Posterior vena cava (tissue), 2 donors: ENCODE measurements around the gene SLC48A1. TPM values are rescaled to one million over a fixed set of nuclear protein-coding genes. Genes with fewer than 3 reads are reported as not detected.
A peak's percentile ranks its signal among the peaks of the same experiment; 100 is the strongest.
"Not testable (repeated sequence)": the region's sequence is repeated elsewhere in the genome, so short reads cannot be mapped to it uniquely, and the experiment has no call there.

Experiments
- DNase-seq: peaks from one replicate; pipeline ENCODE4 v3.0.0-alpha.2; 2020; ENCODE audit warnings: low spot score
- intact Hi-C, 2 donors: fragments of 100-400 bp; cut with DNase I; formaldehyde crosslinking; loops; one replicate each; pipeline versions ENCODE4 v1.14.1 to v1.14.2; 2022 to 2023
- total RNA-seq, 2 donors: library from RNA; stranded (reverse); fragmentation: NEBNext Ultra II Directional; extraction: Animal tissue kit (Norgen Biotek cat#: 25700); gene quantifications; one replicate each; pipeline ENCODE4 v1.2.1, GENCODE V29; 2021
- donor health status: DM: yes; HTN: yes; CAD: no.
- donor health status: DM: yes; HTN: yes; CAD: no.

SLC48A1 gene
- total RNA-seq, 2 donors from 2014 or later, result 28.5 to 33.8 TPM

DNA sequence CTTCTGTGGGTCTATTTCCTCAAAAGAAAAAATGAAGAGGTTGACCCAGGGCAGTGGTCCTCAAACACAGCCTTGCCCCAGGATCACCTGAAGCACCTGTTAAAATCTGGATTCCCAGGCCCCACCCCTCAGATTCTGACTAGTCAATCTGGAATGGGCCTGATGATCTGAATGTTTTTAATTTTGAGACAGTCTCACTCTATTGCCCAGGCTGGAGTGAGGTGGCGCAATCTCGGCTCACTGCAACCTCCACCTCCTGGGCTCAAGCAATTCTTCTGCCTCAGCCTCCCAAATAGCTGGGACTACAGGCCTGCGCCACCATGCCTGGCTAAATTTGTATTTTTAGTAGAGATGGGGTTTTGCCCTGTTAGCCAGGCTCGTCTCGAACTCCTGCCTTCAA is 42.4 kb downstream of the SLC48A1 start:
- intact Hi-C loops, DNase-seq: not testable (repeated sequence)

DNA sequence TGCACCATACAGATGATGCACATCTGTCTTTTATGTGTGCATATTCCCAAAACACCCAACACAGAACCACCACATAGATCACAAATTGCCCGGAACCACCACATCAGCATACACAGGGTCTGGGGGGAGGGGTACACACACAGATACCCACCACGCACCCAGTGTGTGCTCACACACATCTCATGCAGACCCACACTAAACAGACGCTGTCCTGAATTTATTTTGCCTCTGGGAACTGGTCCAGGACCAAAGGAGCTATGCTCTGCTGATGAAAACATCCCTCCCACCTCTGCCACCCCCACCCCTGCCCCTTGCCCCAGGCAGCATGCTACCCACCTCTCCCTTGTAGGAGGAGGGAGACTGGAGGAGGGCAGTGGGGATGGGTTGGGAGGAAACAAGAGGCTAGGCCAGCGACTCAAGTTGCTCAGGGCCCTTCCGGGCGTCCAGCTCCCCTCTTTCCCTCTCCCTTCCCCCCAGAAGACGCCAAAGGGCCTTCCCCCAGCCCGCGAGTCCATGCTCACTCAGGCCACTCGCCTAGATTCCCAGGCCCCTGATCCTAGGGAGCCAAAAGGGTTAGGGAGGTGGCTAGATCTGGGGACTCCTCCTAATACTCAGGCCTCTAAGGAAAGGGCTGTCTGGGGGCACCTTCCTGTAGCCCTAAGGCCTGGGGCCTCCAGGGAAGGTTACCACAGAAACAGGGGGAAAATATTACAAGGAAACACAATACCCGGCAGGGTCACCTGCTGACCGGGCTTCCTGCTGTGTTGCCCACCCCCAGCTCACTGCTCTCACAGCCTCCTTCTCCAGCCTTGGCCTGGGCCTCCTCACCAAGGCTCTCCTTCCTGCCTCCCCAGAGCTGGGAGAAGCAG is 43.6 kb downstream of the SLC48A1 start:
- intact Hi-C loops, result no loop called here
- DNase-seq, result peak; percentile 82

DNA sequence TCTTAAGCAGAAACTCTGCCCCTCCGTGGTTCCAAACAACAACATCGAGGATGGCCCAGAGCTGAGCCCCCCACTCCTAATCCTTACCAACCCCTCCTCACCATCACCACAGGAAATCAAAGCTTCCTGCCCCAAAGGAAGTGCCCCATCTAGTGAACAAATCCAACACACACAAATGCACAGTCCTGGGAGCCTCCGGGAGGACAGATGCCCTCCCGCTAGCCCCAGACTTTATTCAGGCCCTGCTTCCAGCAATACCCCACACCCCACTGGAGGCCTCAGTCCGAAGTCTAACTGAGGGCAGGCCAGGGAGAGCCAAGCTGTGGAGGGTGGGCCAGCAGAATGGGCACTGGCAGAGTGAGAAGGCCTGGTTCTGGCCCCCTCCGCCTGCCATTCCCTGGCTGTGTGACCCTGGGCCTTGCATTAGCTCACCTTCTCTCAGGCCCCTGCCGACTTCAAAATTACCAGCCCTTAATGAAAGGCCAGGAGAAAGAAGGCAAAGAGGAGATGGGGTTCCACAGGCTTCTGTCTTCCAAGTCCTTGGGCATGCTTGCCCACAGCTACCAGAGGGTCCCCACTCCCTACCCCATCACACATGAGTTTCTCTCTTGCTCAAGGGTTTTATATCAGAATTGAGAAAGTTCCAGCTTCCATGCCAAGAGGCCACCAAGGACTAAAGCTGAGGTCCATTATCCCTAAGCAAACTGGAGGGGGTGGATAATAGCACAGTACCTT is 44.4 kb downstream of the SLC48A1 start:
- intact Hi-C loops, result no loop called here
- DNase-seq, result peak; percentile 64

DNA sequence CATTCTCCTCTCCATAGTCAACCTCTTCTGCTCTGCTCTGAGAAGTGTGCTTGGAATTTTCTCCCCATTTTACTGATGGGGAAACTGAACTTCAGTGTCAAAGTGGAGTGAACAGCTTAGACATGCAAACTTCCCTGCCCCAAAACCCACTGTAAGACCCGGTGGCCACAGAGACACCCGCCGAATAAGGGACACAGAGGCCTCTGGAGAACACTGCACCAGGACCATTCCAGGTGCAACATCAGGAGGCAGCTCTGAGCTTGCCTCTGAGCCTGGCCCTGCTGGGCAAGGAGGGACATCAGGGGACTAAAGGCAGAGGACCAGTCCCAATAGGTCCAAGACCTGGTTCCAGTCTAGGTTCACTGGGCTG is 45.0 kb downstream of the SLC48A1 start:
- intact Hi-C loops, result no loop called here
- DNase-seq, result no peak

DNA sequence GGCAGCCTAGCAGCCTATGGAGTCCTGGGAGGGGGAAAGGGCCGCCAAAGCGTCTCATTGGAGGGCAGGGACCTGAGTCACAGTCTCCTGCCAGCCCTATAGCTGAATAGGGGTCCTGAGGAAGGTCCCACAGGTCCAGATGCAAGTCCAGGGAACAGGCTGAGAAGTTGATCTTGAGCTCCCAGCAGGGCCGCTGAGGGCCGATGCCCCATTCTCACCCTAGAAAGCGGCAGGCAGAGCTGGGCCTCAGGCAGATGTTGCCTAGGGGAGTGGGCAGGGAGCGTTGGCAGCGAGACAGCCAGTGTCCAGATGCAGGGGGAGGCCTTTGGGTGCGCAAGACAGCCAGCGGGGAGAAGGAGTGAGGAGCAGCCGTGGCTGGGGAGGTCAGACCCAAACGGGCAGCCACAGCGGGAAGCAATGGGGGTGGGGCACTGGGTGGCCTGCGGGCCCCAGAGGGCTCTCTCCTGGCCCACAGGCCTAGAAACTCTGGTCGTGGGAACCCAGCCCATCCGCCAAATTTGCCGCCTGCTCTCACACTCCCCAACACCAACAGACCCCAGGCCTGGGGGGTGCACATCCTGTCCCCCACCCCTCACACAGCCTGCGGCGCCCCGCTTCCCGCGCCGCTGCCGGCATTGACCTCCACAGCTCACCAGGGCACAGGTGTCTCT is 45.6 kb downstream of the SLC48A1 start:
- DNase-seq, result peak; percentile 84
- intact Hi-C loops, result no loop called here

DNA sequence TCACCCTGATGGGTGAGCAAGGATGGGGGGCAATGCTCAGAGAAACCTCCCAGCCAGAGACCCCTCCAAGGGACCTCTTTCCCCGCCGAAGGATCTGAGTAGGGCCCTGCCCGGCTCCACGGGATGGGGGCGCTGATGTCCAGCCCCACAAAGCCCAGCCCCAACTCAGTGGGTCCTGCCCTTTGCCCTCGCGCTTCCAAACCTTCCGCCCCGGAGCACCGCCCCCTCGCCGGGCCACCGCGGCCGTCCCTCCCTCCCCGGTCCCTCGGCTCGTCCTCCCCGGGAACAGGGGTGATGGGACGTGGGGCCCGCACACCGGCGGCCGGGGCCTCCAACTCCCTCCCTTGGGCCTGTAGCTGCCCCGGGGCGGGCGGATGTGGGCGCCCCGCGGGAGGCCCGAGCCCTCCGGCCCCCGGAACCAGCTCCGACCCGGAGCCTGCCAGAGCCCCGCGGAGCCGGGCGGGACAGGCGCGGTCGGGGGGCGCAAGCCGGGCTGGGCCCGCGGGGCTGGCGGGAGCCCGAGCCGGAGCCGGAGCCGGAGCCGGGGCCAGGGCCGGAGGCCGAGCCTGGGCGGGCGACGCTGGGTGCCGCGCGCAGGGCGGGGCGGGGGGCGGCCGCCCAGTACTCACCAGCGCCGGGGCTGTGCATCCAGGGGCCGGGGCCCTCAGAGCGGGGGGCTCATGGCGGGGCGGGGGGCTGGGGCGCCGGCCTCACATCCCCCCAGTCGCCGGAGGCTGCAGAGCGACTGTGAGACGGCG is 46.3 kb downstream of the SLC48A1 start:
- intact Hi-C loops, result no loop called here
- peak; percentile 93 for DNase-seq

DNA sequence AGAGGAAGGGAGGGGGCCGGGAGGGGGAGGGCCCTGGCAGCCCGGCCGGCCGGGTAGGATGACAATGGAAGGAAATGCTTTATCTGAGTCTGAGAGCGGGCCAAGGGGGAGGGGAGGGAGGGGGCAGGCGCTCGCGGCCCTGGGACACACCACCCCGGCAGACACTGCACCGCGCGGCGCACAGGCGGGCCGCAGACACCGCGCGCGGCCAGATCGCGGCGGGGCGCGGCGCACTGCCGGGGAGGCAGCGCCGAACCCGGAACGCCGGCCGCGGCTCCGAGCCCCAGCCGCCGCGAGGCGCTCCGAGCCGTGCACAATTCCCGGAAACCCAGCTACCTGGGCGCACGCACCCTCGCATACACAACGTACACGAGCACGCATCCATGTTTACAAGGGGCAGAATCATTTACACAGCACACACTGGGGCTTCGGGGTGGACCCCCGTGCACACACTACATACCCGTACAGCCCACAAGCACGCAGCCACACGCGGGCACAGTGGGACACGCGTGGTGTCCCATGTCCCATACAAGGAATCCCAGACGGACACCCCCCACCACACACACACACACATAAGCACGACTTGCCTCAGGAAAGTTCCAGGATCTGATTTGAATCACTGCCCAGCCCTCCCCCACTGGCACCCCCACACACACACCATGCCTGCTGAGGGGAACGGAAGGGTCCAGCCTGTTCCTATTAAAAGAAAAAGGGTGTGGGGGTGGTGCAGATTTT is 47.0 kb downstream of the SLC48A1 start, which contains the start of gene HDAC7:
Gene HDAC7, minus strand, starts transcription at position 8 of the 735 bp plus-strand sequence. CDS start 118 bp downstream, outside the sequence.
- peak; percentile 96 for DNase-seq
- intact Hi-C loops, result no loop called here

DNA sequence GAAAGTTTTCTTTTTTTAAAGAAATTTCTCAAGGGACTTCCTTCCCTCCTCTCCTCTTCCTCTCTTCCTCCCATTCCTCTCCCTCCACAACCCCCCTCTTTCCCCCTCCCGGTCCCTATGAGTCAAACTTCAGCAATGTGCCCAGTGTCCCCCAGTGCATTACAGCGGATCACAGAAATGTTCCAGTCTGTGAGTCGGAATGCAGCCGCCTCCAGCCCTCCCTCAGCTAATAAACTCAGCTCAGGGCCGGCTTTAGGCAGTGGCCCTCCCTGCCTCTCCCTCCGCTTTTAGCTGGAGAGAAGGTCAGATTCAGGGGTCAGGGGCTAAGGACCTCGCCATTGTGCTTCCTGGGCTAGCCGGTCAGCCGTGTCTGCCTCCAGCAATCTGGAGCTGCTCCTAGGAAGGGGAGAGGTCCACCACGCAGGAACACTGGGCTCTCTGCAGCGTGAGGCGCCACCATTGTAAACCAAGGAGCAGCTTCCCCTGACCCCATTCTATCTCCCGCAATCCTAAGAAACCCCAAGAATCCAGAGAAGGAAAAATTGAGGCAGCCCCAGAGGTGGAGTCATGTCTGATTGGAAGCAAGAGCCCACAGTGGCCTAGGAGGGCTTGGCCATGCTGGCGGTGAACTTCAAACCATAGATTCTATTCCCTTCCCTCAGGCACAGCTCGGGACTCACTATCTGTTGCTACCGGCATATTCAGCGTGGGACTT is 47.8 kb downstream of the SLC48A1 start:
- DNase-seq, result peak; percentile 95
- intact Hi-C loops, result no loop called here

DNA sequence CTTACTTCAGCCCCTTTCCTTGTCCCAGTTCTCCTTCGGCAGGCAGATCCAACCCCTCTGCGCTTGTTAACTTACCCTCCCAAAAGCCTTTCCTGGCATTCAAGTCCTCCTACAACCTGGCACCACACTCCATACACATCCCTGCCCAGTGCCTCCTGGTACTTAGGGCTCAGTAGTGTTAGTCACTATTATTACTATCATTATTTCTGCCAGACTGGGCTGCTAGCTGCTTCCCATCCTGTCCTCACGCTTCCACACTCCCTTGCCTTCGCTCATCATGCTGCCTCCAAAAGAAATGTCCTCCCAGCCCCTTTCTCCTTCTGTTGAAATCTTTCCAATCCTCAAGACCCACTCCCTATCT is 48.3 kb downstream of the SLC48A1 start:
- DNase-seq, result no peak
- intact Hi-C loops, result no loop called here

DNA sequence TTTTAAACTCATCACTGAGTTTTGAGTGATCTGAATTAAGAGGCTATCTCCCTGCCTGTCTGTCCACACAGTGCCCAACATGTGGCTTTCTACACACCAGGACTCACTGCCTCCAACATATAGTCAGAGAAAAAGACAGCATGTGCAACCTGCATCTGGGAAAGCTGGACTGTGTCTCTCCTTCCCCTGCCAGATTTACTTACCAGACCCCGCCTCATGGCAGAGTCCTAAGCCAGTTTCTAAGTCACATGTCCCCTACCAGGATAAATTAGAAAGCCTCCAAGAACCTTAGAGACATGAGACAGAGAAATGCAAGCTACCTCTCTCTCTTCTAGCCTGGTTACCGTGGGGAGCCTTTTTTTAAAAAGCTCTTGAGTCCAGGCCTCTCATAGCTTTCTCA is 49.4 kb downstream of the SLC48A1 start:
- intact Hi-C loops, result no loop called here
- no peak for DNase-seq

DNA sequence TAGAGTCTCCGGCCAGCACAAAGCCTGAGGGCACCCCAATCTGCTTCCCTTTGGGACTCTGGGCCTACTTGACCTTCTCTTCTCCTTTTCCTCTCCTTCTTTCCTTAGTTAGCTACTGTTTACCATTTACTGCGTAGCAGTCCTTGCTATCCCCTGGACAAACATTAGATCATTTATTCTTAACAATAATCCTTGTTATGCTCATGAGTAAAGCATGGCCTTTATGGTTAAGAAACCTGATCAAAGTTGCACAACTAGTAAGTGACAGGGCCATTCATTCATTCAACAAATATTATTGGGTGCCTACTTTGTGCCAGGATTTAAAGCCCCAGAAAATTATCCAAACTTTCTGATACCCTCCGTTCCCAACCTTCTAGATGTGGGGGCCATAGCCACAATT is 49.8 kb downstream of the SLC48A1 start:
- peak; percentile 50 for DNase-seq
- intact Hi-C loops, result no loop called here

DNA sequence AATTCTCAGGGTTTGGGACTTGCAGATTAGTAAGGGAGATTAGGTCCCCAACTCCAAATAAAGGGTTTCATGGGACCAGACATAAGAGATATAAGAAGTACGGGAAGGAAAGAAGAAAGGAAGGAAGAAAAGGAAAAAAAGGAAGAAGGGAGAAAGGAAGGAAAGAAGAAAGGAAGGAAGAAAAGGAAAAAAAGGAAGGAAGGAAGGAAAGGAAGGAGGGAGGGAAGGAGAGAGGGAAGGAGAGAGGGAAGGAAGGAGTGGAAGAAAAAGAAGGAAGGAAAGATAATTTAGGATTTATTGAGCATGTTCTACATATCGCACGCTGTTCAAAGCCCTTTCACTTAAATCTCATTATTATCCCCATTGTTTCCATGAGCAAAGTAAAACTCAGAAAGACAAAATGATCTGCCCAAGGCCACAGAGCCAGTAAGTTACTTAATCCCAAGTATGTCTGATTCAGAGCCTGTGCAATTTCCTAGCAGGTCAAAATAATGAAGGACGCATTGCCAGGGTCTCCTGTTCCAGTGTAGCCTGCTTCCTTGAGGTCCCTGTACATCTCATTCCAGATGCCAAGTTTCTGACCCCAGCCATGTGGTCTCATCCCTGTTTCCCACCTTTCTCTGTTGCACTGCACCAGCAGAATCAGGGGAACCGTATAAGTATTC is 50.5 kb downstream of the SLC48A1 start:
- intact Hi-C loops, result no loop called here
- DNase-seq, result no peak

DNA sequence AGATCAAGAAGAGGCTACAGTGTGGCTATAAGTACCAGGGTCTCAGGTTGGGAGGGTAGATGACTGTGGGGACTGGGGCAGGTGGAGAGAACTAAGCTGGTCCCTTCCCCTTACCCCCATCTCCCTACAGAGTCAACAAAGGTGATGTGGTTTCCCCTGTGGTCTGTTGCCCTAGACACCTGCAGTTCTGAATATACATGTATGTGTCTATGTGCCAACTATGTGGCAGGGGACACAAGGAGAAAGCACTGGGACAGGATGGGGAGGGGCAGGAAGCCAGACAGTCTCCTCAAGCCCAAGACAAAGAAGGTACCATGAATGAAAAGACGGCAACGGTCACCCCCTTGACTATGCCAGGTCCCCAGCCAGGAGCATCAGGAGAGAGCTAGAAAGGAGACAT is 51.2 kb downstream of the SLC48A1 start:
- intact Hi-C loops, result no loop called here
- DNase-seq, result peak; percentile 49

DNA sequence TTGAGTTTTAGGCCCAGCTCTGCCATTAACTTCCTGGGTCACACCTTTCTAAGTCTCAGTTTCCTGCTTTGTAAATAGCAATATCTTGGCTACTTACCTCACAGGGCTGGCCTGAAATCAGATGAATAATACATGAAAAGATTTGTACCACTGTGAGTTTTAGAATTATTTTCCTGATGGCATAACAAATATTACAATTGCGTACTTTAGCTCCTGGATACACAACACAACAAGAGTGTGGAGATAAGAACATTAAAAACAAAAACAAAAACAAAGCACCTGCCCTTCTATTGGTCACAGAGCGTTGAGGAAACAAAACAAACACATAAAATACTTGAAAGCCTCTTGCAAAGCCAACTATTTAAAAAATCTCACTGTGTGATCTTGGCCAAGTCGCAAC is 51.6 kb downstream of the SLC48A1 start:
- intact Hi-C loops, result no loop called here
- peak; percentile 25 for DNase-seq

DNA sequence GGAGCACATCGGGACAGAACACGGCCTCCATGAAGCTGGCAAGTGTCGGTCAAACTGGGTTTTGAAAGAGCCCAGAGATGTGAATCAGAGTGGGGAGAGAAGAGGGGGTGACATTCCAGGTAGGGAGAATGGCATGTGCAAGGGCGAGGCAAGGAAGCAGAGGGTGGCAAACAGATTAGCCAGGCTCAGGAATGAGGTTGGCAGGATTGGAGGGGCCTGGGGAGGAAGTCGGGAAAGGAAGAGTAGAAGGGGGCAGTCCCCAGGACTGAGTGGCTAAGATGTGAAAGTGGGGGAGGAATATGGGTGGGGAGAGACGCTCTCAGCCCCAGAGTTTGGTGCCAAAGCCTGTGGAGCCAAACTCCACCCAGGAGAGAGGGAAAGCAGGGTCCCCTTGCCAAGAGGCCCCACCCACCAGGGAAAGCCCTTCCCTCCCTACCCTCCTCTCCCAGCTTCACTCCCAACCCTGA is 52.2 kb downstream of the SLC48A1 start:
- intact Hi-C loops, result no loop called here
- peak; percentile 87 for DNase-seq

DNA sequence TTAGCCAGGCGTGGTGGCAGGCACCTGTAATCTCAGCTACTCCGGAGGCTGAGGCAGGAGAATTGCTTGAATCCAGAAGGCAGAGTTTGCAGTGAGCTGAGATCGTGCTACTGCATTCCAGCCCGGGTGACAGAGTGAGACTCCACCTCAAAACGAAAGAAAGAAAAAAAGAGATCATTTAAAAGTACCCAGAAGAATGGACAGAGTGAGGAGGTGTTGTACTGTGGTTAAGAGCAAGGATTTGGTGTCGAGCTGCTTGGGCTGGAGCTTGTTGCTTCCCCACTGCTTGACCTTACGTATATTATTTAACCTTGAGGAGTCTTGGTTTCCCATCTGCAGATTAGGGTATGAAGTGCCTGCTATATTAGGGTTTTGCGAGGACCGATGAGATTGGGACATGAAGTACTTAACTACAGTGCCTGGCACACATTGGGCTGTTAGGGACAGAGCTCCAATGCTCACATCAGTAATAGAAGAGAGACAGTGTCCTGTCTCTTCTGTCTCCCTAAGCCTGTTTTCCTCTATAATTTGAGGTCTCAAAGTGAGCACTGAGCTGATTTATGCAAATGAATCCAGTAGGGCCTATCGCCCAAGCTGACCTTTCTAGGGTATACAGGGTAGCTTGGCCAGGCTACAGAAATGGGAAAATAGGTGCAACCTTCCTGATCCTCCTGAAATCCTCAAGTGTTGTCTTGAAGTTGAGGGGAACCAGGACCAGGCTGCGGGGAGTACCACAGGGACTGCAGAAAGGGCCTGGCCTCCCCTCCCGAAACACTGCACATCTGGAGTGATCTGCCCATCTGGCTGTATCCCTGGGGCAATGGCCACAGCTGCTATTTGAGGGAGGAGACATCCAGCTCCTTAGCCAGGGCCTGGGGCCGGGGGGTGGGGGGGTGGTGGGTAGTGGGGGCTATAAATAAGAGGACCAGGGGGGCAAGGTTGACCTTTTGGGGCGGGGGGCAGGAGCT is 55.3 kb downstream of the SLC48A1 start:
- intact Hi-C loops, result no loop called here
- peak; percentile 22 for DNase-seq
